Measurements from ENCODE around the gene CHRDL2.

CHRDL2 gene

GRCh38 chr11:74683941-74684481, 47.2 kb downstream of the CHRDL2 start:
- Histone ChIP-seq H3K27me3 (ENCODE audit: insufficient read depth, low read length) (no peaks in the 10 kb centered on the region), H3K4me3 (ENCODE audit: low read length) (no peak overlapping the region), H2AFZ (ENCODE audit: low read depth, low read length) (no peak overlapping the region)

GRCh38 chr11:74683279-74683871, 47.9 kb downstream of the CHRDL2 start:
- Histone ChIP-seq H3K4me3 (ENCODE audit: low read length) (no peak overlapping the region), H3K4me1 (ENCODE audit: insufficient read depth, low read length) (no peaks in the 10 kb centered on the region), H3K36me3 (ENCODE audit: insufficient read depth, low read length) (no peaks in the 10 kb centered on the region), H3K27me3 (ENCODE audit: insufficient read depth, low read length) (no peaks in the 10 kb centered on the region), H2AFZ (ENCODE audit: low read depth, low read length) (no peak overlapping the region), H3K9me3 (ENCODE audit: low read length) (no peaks in the 10 kb centered on the region)

More at GRCh38 chr11:74683941-74684481, 47.2 kb downstream of the CHRDL2 start:
- H3K4me1 ChIP-seq (ENCODE audit: insufficient read depth, low read length), result no peaks in the 10 kb centered on the region
- H3K9me3 ChIP-seq (ENCODE audit: low read length), result no peaks in the 10 kb centered on the region
- no peaks in the 10 kb centered on the region for H3K36me3 ChIP-seq (ENCODE audit: insufficient read depth, low read length)

- no peak overlapping the region for H3K4me3 ChIP-seq (ENCODE audit: low read length)
- no peaks in the 10 kb centered on the region for H3K4me1 ChIP-seq (ENCODE audit: insufficient read depth, low read length)
- H2AFZ ChIP-seq (ENCODE audit: low read depth, low read length), result no peak overlapping the region
- H3K27me3 ChIP-seq (ENCODE audit: insufficient read depth, low read length), result no peaks in the 10 kb centered on the region
- no peaks in the 10 kb centered on the region for H3K36me3 ChIP-seq (ENCODE audit: insufficient read depth, low read length)
- H3K9me3 ChIP-seq (ENCODE audit: low read length), result no peaks in the 10 kb centered on the region
Measured at GRCh38 chr11:74682731-74683278, 48.4 kb downstream of the CHRDL2 start.

GRCh38 chr11:74681686-74682651, 49.3 kb downstream of the CHRDL2 start:
- Histone ChIP-seq H3K27me3 (ENCODE audit: insufficient read depth, low read length) (no peaks in the 10 kb centered on the region), H2AFZ (ENCODE audit: low read depth, low read length) (no peak overlapping the region), H3K36me3 (ENCODE audit: insufficient read depth, low read length) (no peaks in the 10 kb centered on the region), H3K9me3 (ENCODE audit: low read length) (no peaks in the 10 kb centered on the region), H3K4me1 (ENCODE audit: insufficient read depth, low read length) (no peaks in the 10 kb centered on the region), H3K4me3 (ENCODE audit: low read length) (no peak overlapping the region)

GRCh38 chr11:74680703-74681531, 50.3 kb downstream of the CHRDL2 start:
- Histone ChIP-seq H3K9me3 (ENCODE audit: low read length) (no peaks in the 10 kb centered on the region), H3K4me3 (ENCODE audit: low read length) (no peak overlapping the region), H3K36me3 (ENCODE audit: insufficient read depth, low read length) (no peaks in the 10 kb centered on the region), H3K27me3 (ENCODE audit: insufficient read depth, low read length) (no peaks in the 10 kb centered on the region), H2AFZ (ENCODE audit: low read depth, low read length) (no peak overlapping the region), H3K4me1 (ENCODE audit: insufficient read depth, low read length) (no peaks in the 10 kb centered on the region)

GRCh38 chr11:74680035-74680671, 51.1 kb downstream of the CHRDL2 start:
- Histone ChIP-seq H3K36me3 (ENCODE audit: insufficient read depth, low read length) (no peaks in the 10 kb centered on the region), H3K4me1 (ENCODE audit: insufficient read depth, low read length) (no peaks in the 10 kb centered on the region), H3K9me3 (ENCODE audit: low read length) (no peaks in the 10 kb centered on the region), H3K4me3 (ENCODE audit: low read length) (no peak overlapping the region), H2AFZ (ENCODE audit: low read depth, low read length) (no peak overlapping the region), H3K27me3 (ENCODE audit: insufficient read depth, low read length) (no peaks in the 10 kb centered on the region)

GRCh38 chr11:74679513-74679865, 51.7 kb downstream of the CHRDL2 start:
- Histone ChIP-seq H3K36me3 (ENCODE audit: insufficient read depth, low read length) (no peaks in the 10 kb centered on the region), H3K4me3 (ENCODE audit: low read length) (no peak overlapping the region), H3K9me3 (ENCODE audit: low read length) (no peaks in the 10 kb centered on the region), H3K27me3 (ENCODE audit: insufficient read depth, low read length) (no peaks in the 10 kb centered on the region), H3K4me1 (ENCODE audit: insufficient read depth, low read length) (no peaks in the 10 kb centered on the region), H2AFZ (ENCODE audit: low read depth, low read length) (no peak overlapping the region)

GRCh38 chr11:74678591-74679512, 52.4 kb downstream of the CHRDL2 start:
- Histone ChIP-seq H3K36me3 (ENCODE audit: insufficient read depth, low read length) (no peaks in the 10 kb centered on the region), H2AFZ (ENCODE audit: low read depth, low read length) (no peak overlapping the region), H3K4me3 (ENCODE audit: low read length) (no peak overlapping the region), H3K9me3 (ENCODE audit: low read length) (no peaks in the 10 kb centered on the region), H3K4me1 (ENCODE audit: insufficient read depth, low read length) (no peaks in the 10 kb centered on the region), H3K27me3 (ENCODE audit: insufficient read depth, low read length) (no peaks in the 10 kb centered on the region)

- Histone ChIP-seq H3K36me3 (ENCODE audit: insufficient read depth, low read length) (no peaks in the 10 kb centered on the region), H3K4me1 (ENCODE audit: insufficient read depth, low read length) (no peaks in the 10 kb centered on the region), H3K9me3 (ENCODE audit: low read length) (no peaks in the 10 kb centered on the region), H3K4me3 (ENCODE audit: low read length) (no peak overlapping the region), H3K27me3 (ENCODE audit: insufficient read depth, low read length) (no peaks in the 10 kb centered on the region), H2AFZ (ENCODE audit: low read depth, low read length) (no peak overlapping the region)
Measured at GRCh38 chr11:74678041-74678440, 53.2 kb downstream of the CHRDL2 start.

- Histone ChIP-seq H3K36me3 (ENCODE audit: insufficient read depth, low read length) (no peaks in the 10 kb centered on the region), H3K27me3 (ENCODE audit: insufficient read depth, low read length) (no peaks in the 10 kb centered on the region), H3K4me1 (ENCODE audit: insufficient read depth, low read length) (no peaks in the 10 kb centered on the region), H3K4me3 (ENCODE audit: low read length) (no peak overlapping the region), H2AFZ (ENCODE audit: low read depth, low read length) (no peak overlapping the region), H3K9me3 (ENCODE audit: low read length) (no peaks in the 10 kb centered on the region)
Measured at GRCh38 chr11:74677131-74677530, 54.1 kb downstream of the CHRDL2 start.

- Histone ChIP-seq H3K9me3 (ENCODE audit: low read length) (peaks cover 2% of the 10 kb centered on the region), H3K4me1 (ENCODE audit: insufficient read depth, low read length) (no peaks in the 10 kb centered on the region), H2AFZ (ENCODE audit: low read depth, low read length) (no peak overlapping the region), H3K27me3 (ENCODE audit: insufficient read depth, low read length) (no peaks in the 10 kb centered on the region), H3K4me3 (ENCODE audit: low read length) (no peak overlapping the region), H3K36me3 (ENCODE audit: insufficient read depth, low read length) (no peaks in the 10 kb centered on the region)
Measured at GRCh38 chr11:74676596-74676995, 54.6 kb downstream of the CHRDL2 start.
